ENCODE measurements around the gene UHMK1.
"Not testable (repeated sequence)": the region's sequence is repeated elsewhere in the genome, so short reads cannot be mapped to it uniquely, and the experiment has no call there.

GRCh38 chr1:162495531-162496233 lies 1.9 kb upstream of the UHMK1 start:
- TF ChIP-seq, protein P1, sequence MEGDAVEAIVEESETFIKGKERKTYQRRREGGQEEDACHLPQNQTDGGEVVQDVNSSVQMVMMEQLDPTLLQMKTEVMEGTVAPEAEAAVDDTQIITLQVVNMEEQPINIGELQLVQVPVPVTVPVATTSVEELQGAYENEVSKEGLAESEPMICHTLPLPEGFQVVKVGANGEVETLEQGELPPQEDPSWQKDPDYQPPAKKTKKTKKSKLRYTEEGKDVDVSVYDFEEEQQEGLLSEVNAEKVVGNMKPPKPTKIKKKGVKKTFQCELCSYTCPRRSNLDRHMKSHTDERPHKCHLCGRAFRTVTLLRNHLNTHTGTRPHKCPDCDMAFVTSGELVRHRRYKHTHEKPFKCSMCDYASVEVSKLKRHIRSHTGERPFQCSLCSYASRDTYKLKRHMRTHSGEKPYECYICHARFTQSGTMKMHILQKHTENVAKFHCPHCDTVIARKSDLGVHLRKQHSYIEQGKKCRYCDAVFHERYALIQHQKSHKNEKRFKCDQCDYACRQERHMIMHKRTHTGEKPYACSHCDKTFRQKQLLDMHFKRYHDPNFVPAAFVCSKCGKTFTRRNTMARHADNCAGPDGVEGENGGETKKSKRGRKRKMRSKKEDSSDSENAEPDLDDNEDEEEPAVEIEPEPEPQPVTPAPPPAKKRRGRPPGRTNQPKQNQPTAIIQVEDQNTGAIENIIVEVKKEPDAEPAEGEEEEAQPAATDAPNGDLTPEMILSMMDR (IDR thresholded peaks at IDR 0.05 in 4 of 5, conservative IDR thresholded peaks at IDR 0.05 in 1 of 5) = not testable (repeated sequence)
- not testable (repeated sequence) for TF ChIP-seq POLR2A (IDR thresholded peaks at IDR 0.05)
